GM12874 (cell line): ENCODE data around the gene PRMT3.

Experiments
- TF ChIP-seq, protein P1 (sequence below): IDR thresholded peaks from 2 replicates; pipeline ENCODE4 v1.5.1; 2011; ENCODE audit warnings: low read depth, mild to moderate bottlenecking, control low read depth, low read length, moderate library complexity; ENCODE audit not compliant: insufficient read depth

PRMT3 gene

DNA sequence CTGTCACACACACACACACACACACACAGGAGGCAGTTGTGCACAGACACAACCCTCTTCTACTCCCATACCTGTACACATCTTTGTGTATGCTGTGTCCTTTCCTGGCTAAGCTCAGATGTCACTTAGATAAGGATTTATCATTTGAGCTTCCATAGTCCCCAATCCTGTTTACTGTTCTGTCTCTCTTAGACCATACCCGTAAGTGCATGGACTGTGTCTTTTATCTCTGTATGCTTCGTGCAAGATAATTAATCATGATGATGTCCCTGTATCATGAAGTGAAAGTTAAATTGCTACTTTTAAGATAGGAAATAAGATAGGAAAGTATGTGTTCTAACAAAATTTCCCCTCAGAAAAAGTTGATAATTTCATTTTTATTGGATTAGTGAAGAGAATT is 30.3 kb downstream of the PRMT3 start:
- TF ChIP-seq, protein P1, sequence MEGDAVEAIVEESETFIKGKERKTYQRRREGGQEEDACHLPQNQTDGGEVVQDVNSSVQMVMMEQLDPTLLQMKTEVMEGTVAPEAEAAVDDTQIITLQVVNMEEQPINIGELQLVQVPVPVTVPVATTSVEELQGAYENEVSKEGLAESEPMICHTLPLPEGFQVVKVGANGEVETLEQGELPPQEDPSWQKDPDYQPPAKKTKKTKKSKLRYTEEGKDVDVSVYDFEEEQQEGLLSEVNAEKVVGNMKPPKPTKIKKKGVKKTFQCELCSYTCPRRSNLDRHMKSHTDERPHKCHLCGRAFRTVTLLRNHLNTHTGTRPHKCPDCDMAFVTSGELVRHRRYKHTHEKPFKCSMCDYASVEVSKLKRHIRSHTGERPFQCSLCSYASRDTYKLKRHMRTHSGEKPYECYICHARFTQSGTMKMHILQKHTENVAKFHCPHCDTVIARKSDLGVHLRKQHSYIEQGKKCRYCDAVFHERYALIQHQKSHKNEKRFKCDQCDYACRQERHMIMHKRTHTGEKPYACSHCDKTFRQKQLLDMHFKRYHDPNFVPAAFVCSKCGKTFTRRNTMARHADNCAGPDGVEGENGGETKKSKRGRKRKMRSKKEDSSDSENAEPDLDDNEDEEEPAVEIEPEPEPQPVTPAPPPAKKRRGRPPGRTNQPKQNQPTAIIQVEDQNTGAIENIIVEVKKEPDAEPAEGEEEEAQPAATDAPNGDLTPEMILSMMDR: no peak

- TF ChIP-seq, protein P1: no peak
Observed at GRCh38 chr11:20421946-20422345, 34.4 kb downstream of the PRMT3 start.

DNA sequence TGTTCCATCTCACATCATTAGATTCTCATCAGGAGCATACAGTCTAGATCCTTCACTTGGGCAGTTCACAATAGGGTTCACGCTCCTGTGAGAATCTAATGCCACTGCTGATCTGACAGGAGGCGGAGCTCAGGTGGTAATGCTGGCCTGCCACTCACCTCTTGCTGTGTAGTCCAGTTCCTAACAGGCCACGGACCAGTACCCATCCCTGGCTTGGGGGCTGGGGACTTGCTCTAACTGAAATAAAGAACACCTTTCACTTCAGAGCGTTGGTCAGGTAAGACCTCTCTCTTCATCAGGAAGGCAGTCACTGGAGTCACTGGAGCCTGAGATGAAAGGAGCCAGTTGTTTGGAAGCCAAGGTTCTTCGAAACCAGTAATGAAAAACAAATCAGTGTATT is 41.7 kb downstream of the PRMT3 start:
- TF ChIP-seq, protein P1: no peak

- TF ChIP-seq, protein P1: no peak
Observed at GRCh38 chr11:20438637-20439036, 51.1 kb downstream of the PRMT3 start.

- TF ChIP-seq, protein P1: peak; percentile 25; the same call in 1 of the 2 replicates
Observed at GRCh38 chr11:20443596-20443995, 56.1 kb downstream of the PRMT3 start.

GRCh38 chr11:20444535-20444934 is 57.0 kb downstream of the PRMT3 start:
- TF ChIP-seq, protein P1: no peak

DNA sequence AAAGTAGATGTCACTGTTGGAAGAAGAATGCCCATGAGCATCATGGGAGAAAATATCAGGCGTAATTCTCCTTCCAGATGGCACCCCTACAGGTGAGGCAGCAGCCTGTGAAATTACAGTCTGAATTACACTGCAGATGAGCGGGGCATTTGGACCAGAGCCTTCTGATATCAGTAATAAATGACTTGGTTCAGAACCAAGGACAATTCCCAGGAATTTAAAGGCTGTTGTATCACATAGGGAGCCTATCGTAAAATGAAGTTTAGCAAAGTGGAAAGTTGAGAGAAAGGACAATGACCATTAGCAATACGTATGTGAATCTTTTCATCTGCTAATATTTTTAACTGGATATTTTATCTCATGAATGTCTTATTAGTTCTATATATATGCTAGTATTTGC is 61.3 kb downstream of the PRMT3 start:
- TF ChIP-seq, protein P1: no peak

DNA sequence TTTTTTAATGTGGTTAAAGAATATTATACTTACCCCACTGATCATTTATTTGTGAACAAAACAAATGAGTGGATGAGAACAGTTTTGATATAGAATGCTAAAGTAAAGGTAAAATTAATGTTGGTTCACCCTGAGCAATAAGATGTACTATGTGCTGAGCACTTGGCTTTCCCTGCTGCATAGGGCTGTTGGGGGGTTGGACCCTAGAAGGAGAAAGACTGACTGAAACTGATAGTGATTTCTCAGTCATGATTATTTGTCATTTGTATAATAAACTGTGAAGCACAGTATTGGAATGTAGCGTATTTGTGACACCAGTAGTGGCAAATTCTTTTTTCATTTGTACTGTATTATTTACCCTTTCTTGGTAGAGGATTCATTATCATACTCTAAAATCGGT is 63.3 kb downstream of the PRMT3 start:
- TF ChIP-seq, protein P1: no peak
